AG04449 (cell line): ENCODE data around the gene DDX31.

Source experiments
- CTCF ChIA-PET: fragments of 350-600 bp; formaldehyde crosslinking; extraction: SDS; loops from one replicate; lab custom pipeline; 2021; ENCODE audit warnings: antibody characterized with exemption; lab: Yijun Ruan, JAX
- POLR2A ChIA-PET: fragments of 400-600, 350-600 bp; formaldehyde crosslinking; extraction: SDS; loops from one replicate; lab custom pipeline; 2020; ENCODE audit warnings: antibody characterized with exemption, inconsistent platforms; lab: Yijun Ruan, JAX
- DNase-seq: peaks from one replicate; pipeline ENCODE4 v3.0.0-alpha.2; 2010; ENCODE audit warnings: low read depth, low spot score
- H3K4me3 ChIP-seq: 2 replicates; pipeline ENCODE4 v1.5.1; 2011; ENCODE audit warnings: low read depth, mild to moderate bottlenecking, control low read depth, low read length
- CTCF ChIP-seq: IDR thresholded peaks from one replicate; pipeline ENCODE4 v1.5.1; 2011; ENCODE audit warnings: mild to moderate bottlenecking, moderate library complexity, low read length, control low read depth, inconsistent platforms; ENCODE audit not compliant: insufficient read depth; ENCODE audit errors: missing control alignments

Gene DDX31

GRCh38 chr9:132646726-132647125 is 23.1 kb downstream of the DDX31 start:
- H3K4me3 ChIP-seq = no peak overlapping the region
- DNase-seq = no peak
- TF ChIP-seq CTCF = no peak
- ChIA-PET POLR2A (interaction anchor here (0.6 kb wide), 1 partner anchor 200 kb away, joined by 8 read pairs; no protein-coding TSS in a partner anchor), CTCF (interaction anchor here (3.0 kb wide), 1 partner anchor 137 kb away, joined by 10 read pairs; no protein-coding TSS in a partner anchor)

GRCh38 chr9:132645711-132646110 is 24.1 kb downstream of the DDX31 start:
- DNase-seq = no peak
- POLR2A ChIA-PET = no interaction called here
- CTCF ChIA-PET = interaction anchor here (0.6 to 3.0 kb wide), 5 partner anchors 9 to 136 kb away, joined by 3 to 10 read pairs (median 3); no protein-coding TSS in a partner anchor
- no peak overlapping the region for H3K4me3 ChIP-seq
- no peak for TF ChIP-seq CTCF

GRCh38 chr9:132645306-132645705 is 24.5 kb downstream of the DDX31 start:
- ChIA-PET CTCF (interaction anchor here (0.6 to 3.0 kb wide), 6 partner anchors 8 to 136 kb away, joined by 3 to 10 read pairs (median 3); no protein-coding TSS in a partner anchor), POLR2A (no interaction called here)
- H3K4me3 ChIP-seq = no peak overlapping the region
- no peak for TF ChIP-seq CTCF
- no peak for DNase-seq

GRCh38 chr9:132644251-132644650 is 25.5 kb downstream of the DDX31 start:
- no peak for DNase-seq
- ChIA-PET CTCF (interaction anchor here (1.0 to 2.5 kb wide), 3 partner anchors 9 to 44 kb away, joined by 3 to 9 read pairs (median 3); no protein-coding TSS in a partner anchor), POLR2A (no interaction called here)
- TF ChIP-seq CTCF = no peak
- no peak overlapping the region for H3K4me3 ChIP-seq

GRCh38 chr9:132641216-132641615 is 28.6 kb downstream of the DDX31 start:
- no peak overlapping the region for H3K4me3 ChIP-seq
- TF ChIP-seq CTCF = no peak
- POLR2A ChIA-PET = no interaction called here
- CTCF ChIA-PET = interaction anchor here (1.1 kb wide), 2 partner anchors 16 to 134 kb away, joined by 3 read pairs; no protein-coding TSS in a partner anchor
- DNase-seq = no peak

- no peak overlapping the region for H3K4me3 ChIP-seq
- TF ChIP-seq CTCF = no peak
- ChIA-PET POLR2A (no interaction called here), CTCF (interaction anchor here (1.4 kb wide), 1 partner anchor 12 kb away, joined by 5 read pairs; no protein-coding TSS in a partner anchor)
- DNase-seq = no peak
These were observed 30.5 kb downstream of the DDX31 start for GRCh38 chr9:132639322-132639721.
